Stimulated activated CD8-positive, alpha-beta memory T cell treated with anti-CD3 and anti-CD28 coated beads, Interleukin-4, amount 100 ng/mL, for 1 hour (primary cell): ENCODE measurements around the gene TDG.
A peak's percentile ranks its signal among the peaks of the same experiment; 100 is the strongest.

ENCODE experiments used
- DNase-seq, 2 donors: peaks; one replicate each; pipeline ENCODE4 v3.0.0-alpha.2; 2020; ENCODE audit warnings: low read depth in 2 of 2, low spot score in 1 of 2

The TDG gene

GRCh38 chr12:103965590-103966504 lies at the start of gene TDG:
Gene TDG, plus strand, starts transcription at chr12:103965872. Its CDS starts 166 bp downstream, at chr12:103966038.
- peak; percentile 88 to 93 for DNase-seq

- no peak for DNase-seq
These were observed 47.8 kb upstream of the TDG start for GRCh38 chr12:103917873-103918272.

- peak in 1 of 2 donors; percentile 1 for DNase-seq
These were observed 40.7 kb upstream of the TDG start for GRCh38 chr12:103924761-103925641.

- peak in 1 of 2 donors; percentile 21 for DNase-seq
These were observed 37.0 kb upstream of the TDG start for GRCh38 chr12:103928682-103929045.

GRCh38 chr12:103929046-103929783 lies 36.5 kb upstream of the TDG start:
- peak; percentile 59 to 65 for DNase-seq

- DNase-seq: no peak
These were observed 36.0 kb upstream of the TDG start for GRCh38 chr12:103929784-103930033.

GRCh38 chr12:103930034-103930786 lies 35.5 kb upstream of the TDG start, which contains the start of gene HSP90B1:
Gene HSP90B1, plus strand, starts transcription at chr12:103930410. Its CDS starts 106 bp downstream, at chr12:103930516.
- DNase-seq: peak; percentile 99

- no peak for DNase-seq
These were observed 34.6 kb upstream of the TDG start for GRCh38 chr12:103930787-103931735.

GRCh38 chr12:103933237-103933636 lies 32.4 kb upstream of the TDG start:
- DNase-seq: no peak

- no peak for DNase-seq
These were observed 29.0 kb upstream of the TDG start for GRCh38 chr12:103936679-103937078.

- no peak for DNase-seq
These were observed 20.7 kb upstream of the TDG start for GRCh38 chr12:103944964-103945363.

GRCh38 chr12:103947871-103948555 lies 17.7 kb upstream of the TDG start:
- no peak for DNase-seq

GRCh38 chr12:103948746-103949406 lies 16.8 kb upstream of the TDG start:
- no peak for DNase-seq

GRCh38 chr12:103952497-103952896 lies 13.2 kb upstream of the TDG start:
- DNase-seq: no peak

GRCh38 chr12:103955811-103956508 lies 9.7 kb upstream of the TDG start:
- DNase-seq: no peak

- DNase-seq: no peak
These were observed 9.1 kb upstream of the TDG start for GRCh38 chr12:103956509-103957027.

GRCh38 chr12:103957865-103958388 lies 7.7 kb upstream of the TDG start:
- DNase-seq: no peak
